Hematopoietic multipotent progenitor cell treated with erythropoietin and hydrocortisone succinate and interleukin-3 and kit ligand, for 6 days (in vitro differentiated cells): ENCODE measurements around the gene BDNF.
"Not testable (repeated sequence)": the region's sequence is repeated elsewhere in the genome, so short reads cannot be mapped to it uniquely, and the experiment has no call there.

Experiments used
- DNase-seq: peaks from one replicate; pipeline ENCODE4 v3.0.0-alpha.2; 2015

Gene BDNF

DNA sequence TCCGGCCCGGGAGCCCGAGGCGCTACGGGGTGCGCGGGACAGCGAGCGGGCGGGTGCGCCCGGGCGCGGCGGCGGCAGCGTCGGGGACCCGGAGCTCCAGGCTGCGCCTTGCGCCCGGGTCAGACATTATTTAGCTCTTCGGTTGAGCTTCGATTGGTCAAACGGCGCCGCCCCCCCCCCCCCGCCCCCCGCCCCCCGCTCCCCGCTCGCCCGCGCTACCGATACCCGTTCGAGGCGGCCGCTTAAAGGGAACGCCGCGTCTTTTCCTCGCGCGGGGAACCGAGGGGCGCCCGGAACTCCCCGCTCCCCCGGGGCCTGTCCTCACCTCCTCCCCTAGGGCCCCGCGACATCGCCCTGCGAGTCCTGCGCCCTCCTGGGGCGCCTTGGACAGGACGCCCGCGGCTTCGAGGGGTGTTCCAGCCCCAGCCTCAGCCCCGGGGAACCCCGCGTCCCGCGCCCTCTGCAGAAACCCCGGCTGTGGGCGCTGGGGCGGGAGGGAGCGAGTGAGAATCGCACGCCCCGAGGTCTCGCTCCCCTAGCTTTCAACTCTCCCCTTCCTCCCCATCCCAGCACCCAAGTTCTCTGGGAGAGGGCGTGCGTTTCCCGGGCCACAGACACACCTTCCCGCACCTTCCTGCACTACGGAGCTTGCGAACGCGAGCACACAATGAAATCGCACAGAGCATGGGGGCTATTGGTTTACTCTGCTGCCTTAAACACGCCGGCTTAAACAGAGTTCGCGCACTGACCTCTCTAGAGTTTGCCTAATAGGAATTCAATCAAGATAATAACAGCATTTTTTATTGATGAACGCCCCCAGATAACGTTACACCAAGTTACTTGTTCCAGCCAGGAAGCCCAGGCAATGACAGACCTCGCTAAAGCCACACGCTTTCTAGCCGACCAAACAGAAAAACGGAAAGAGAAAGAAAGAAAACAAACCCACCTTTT lies at the start of gene BDNF:
BDNF (minus strand) TSS at position 105 of the 951 bp plus-strand sequence. CDS start 41,891 bp downstream, outside the sequence.
- DNase-seq = no peak

DNA sequence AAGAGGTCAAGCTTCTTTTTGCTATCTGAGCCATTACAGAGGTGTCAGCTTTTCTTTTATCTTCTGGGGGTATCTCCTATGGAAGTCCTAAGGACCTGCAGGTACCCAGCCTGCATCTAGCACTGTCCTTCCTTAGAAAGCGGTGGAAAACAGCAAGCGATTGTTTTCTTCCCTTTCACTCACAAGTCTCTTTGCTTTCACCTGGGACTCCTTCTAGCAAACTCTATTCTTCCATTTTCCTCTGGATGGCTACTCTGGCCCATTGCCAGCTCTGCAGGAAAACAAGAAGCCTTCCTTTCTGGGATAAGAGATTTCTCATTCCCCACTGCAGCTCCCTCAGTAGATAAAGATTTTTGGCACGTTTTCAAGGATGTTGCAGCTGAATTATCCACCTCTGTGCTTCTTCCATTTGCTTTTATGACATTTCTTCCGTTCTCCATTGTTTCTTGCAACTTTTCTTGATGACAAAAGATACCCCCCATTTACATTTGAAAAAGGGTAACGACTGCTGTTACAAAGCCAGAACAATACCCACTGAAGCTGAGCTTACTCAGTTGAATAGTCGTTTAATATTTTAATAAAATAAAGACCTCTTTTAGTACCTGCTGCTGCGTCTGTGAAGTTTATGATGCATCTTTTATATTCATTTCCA lies 40.2 kb upstream of the BDNF start:
- DNase-seq = no peak

DNA sequence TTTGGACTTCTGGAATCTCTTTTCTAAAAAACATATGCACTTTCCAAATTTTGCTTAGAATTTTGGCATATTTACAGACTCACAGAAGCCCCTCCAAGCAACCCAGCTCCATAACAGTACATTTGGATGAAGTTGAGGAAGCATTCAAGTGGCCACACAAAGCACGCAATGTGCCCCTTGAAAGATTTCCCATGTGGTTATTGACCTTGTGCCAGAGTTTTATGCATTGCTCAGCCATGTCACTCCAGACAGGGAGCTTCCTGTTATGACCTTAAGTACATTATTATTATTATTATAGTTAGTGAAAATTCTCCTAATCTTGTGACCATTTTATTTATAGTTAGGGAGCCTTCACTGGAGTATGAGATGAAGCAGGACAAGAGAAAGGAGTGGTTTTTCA lies 35.0 kb upstream of the BDNF start:
- no peak for DNase-seq

DNA sequence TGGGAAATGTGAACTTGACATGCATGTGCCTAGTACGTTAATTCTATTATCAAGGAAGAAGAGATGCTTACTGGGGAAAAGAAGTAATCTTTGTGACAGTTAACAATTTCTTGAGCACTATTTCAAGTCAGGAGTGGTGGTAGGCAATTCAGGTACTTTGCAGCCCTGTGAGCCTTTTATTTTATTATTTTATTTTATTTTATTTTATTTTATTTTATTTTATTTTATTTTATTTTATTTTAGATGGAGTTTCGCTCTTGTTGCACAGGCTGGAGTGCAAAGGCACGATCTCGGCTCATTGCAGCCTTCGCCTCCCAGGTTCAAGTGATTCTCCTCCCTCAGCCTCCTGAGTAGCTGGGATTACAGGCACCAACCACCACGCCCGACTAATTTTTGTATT lies 31.5 kb upstream of the BDNF start:
- not testable (repeated sequence) for DNase-seq

DNA sequence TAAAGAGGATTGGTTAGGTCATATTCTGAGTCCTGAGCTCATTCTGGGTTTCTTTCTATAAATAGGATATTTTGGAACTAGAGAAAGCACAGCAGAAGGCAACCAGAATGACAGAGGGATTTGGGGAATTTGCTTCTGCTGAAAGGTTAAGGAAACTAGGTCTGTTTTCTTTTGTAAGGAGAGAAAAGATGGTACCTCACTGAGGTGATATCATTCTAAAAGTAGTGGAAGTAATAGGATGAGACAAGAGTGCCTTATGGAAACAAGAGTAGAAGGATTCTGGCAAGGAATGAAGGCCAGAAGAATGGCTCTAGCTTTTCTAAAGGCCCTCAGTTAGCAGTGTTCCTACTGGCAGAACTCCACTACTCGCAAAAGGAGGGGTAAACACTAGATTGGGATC lies 26.7 kb upstream of the BDNF start:
- DNase-seq = no peak

DNA sequence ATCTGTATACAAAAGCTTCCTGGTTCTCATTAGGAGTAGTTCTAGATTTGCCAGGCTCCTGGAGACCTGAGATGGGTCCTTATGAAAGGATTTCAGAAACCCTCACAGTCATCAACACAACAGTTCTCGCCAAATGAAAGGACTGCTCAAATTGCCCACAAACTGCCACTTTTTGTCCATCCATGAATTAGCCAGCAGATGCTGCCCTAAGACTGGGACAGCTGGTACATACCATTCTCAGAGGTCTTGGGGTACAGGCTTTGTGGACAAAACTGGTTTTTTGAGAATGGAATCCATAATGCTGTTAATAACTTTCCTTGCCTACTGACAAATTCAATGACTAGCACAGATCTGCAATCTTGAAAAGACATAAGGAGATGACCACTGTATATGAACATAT lies 23.4 kb upstream of the BDNF start:
- no peak for DNase-seq

DNA sequence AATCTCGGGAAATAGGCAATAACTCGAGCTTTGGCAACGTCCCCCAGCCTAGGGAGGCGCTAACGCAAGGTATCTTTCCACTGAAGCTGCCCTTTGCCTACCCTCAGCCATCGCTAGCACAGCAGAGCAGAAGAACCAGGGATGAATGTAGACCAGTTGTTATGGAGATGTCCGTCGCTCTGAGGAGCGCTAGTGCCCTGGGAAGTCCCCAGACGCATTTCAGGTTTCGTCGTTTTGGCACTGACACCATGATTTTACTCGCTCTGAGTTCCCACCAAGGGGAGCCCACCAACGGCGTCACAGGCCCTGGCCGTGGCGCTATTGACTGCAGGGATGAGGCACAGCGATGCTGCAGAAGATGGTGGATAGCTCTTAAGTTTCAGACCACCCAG lies 22.7 kb upstream of the BDNF start:
- no peak for DNase-seq

DNA sequence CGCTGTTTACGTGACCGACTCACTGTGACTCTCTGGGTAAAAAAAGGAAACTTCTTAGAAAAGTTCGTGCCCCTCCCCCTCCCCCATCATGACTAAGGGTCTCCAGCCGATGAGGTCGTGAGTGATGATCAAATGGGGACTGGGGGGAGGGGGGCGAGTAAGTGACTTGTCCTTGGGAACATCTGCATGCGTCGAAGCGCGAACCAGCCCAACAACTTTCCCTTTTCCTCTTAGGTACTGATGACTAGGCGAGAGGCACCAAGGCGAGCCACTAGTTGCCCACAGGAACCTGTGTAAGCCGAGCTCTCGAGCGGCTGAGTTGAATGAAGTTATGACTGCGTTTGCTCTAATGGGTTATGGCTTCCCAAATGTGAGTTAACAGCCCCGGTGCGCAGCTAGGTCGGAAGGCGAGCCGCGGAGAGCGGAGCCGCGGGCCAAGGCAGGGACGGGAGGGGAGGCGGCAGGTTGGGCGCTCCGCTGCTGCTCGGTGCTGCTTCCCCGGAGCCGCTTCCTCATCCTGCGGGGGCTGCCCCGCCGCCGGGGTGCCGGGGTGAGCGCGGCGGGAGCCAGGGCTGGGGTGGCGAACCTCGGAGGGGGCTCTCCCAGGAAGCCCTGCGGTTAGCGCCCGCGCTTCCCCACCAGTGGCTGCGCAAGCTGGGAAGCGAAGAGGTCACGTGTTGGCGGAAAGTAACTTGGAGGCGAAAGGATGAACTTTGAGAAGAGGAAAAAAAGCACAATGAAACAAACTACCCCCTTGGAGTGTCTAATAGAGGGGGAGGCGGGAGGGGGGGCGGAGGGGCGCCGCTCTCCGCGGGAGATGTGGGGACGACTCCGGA lies 22.1 kb upstream of the BDNF start:
- no peak for DNase-seq

DNA sequence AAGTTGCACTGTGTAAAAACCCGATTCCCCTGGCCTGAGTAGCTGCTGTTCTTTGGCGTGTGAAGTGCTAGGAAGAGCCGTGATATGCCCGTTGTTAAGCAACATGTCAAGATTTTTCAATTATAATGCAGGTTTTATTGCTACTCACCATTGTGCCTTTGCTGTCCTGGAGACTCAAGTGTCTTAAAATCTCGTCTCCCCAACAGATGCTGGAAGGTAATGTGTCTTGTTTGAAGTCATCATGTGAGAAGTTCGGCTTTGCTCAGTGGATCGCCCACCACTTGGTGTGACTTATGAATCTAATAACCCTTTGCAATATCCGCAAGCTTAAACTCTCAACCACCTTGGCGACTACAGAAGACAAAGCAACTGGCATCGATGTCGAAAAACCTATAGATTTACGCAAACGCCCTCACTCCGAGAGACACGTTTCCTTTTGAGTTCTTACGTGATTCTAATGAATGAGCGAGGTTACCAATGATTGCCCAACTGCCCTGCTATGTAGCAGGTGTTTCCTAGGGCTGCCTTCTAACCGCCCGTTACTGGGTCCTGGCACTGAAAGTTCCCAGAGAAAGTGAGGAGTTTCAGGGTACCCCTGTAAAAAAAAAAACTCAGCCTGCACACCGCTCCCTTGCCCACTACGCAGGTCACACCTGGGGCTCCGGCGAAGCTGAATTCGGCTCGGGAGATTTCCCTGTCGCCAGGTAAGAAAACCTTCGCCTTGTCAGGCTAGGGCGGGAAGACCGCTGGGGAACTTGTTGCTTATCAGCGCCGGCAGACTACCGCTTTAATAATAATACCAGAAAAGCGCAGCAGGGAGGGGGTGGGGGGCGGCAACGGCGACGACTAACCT lies 21.2 kb upstream of the BDNF start:
- DNase-seq = no peak

DNA sequence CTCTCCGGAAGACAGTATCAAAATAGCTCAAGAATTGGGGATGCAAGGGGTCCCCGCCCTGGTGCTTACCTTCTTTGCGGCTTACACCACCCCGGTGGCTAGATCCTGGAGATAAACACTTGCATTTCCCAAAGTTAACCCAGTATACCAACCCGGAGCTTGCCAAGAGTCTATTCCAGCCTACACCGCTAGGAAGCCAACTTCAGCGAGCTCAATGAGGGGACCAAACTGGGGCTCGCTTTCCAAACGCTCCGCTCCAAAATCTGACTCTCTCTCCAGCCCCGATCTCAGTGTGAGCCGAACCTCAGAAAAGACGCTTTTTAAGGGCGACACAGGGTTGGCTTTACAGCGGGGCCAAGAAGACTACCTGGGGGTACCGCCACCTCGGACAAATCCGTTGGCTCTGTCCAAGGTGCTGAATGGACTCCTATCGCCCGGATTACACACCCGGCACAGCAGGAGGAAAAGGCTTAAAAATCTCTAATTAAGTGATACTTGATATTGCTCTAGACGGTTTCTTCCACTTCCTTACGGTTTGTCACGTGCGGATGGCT lies 20.1 kb upstream of the BDNF start:
- peak; percentile 79 for DNase-seq

DNA sequence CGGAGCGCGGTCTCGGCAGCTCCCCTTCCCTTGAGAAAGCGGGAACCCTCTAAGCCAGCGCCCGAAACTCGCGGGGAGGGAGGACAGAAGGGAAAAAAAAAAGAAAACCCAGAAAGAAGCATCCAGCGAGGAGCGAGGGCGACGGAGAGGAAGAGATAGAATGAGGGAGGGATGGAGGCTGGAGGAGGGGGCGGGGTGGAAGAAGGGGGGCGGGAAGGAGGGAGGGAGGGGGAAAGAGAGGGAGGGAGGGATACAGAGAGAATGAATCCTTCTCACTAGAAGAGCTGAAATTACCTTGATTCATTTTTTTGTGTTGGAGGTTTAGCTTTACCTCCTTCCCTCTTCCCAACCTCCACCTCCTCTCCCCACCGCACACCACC lies 19.3 kb upstream of the BDNF start:
- no peak for DNase-seq

DNA sequence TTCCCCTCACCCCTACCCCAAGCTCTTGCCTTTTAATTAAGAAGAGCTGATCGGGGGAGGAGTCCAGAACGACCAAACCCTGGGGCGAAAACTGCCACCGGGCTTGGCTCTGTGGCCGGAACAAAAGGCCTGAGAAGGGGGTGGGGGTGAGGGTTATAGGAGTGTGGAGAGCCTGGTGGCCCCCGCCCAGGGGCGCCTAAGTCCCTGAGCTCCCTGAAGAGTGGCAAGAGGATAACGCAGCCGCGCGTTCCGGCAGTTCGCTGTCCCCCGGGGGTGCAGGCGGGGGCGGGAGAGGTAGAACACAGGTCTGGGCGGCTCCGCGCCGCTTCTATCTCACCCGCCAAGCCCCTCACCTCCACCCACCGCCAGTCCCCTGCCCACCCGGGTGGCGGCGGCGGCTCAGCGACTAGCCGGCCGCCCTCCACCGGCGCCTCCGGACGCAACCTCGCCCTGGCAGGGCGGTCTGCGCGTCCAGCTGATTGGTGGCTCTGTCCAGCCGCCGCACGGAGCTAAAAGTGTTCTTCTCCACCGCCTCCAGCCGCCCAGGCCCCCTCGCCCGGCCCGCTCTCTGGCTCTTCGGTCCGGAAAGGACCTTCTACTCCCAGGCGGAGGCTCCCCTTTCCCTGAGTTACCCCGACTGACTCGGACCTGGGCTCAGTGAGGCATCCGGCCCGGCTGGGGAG lies 18.7 kb upstream of the BDNF start:
- DNase-seq = no peak

DNA sequence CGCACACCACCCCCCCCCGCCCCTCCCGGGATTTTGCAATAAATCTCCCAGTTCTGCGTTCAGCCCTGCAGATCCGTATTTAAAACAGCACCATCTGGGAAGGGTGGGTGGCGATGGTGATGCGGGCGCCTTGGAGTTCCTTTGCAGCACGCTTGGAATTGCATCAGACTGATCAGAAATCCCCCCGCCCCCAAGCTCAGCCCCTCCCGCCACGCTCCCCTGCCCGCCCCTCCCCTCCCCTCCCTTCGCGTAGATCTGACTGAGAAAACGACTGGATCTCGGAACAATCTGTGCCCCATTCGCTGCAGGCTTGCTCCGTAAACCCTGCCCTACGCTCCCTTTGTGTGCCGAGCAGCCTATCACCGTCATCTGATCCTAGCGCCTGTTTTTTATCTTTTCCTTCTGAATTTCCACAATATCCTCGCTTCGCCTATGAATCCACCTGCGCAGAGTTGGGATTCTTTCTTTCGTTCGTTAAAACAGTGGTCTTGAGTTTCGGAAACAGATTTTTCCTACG lies 18.1 kb upstream of the BDNF start:
- DNase-seq = no peak

DNA sequence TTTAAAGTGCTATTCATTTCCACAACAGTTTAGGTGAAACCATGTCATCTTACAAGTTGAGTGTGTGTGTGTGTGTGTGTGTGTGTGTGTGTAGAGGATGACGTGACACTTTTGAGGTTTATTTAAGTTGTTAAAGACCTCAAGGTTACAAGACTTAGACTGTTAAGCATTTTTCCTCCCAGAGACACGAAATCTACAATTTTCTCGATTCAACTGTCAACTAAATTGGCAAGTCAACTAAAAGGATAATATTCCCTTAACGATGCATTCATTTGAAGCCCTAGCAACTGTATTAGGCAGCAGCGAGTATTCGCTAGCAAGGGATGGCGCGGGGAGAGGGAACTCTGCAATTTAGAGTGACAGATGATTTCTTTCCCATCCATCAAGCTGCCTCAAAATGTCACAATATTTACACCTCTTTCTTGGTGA lies 17.6 kb upstream of the BDNF start:
- DNase-seq = no peak

DNA sequence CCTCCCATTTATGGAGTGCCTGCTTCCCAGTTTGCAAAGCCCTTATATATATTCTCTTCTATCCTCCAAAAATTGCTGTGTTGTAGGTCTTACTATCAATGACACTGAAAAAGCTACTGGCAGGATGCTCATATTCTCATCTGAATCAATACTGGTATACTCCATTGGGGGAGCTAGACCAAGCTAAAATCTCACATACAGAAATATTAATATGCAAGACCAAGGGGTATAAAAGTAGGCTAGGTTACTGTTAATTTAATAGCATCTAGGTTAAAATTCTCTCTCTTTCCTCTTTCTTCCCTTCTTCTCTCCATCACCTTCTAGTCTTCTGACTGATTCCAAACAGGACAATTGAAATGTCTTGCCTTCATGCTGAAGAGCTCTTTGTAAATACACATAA lies 17.1 kb upstream of the BDNF start:
- no peak for DNase-seq

DNA sequence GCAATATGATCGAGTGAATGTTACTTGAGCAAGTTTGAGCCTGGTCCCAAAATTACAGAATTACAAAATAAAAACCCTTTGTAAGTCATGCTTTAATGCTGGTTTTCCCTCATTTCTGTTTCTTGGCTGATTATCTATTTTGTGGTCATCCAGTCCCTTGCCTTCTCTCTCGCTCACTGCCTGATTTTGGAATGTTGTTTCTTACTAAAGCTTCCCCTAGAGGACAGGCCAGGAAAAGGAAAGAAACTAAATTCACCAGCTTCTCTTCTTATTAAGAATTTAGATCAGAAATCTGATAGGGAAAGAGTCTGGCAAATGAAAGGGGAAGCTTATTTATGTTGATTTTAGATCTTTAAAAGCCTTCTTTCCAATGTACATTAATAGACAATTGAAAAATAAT lies 16.6 kb upstream of the BDNF start:
- no peak for DNase-seq

DNA sequence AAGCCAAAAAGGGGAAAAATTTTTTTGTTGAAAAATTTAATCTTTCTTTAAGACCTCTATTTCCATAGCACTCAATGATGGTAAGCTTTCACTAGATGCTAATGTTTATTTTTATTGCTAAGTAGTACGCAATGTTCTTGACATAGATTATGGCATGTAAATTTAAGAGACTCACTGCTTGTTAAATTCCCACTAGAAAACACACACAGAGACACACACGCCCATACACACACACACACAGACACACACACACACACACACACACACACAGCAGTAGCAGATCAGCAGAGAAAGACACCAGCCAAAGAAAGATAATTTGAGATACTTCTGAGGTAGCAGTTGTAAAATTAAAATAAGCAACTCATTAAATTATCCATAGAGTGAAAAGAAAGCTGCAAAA lies 16.0 kb upstream of the BDNF start:
- no peak for DNase-seq

DNA sequence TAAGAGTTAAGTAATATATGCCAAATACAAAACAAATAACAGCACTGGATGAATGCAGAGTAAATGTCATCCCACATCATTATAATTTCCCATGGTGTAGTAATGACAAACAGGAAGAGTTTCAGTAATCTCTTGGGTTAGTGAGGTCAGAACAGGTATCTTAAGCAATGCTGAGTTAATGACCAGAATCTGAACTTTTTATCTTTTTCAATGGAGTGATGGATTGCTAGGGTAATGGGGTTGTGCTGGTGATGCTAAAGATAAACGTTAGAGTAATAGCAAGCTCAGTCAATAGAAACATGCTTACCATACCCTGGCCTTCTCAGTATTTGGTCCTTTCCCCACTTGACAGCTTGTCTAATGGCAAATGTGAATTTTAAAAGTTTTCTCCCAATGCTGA lies 11.5 kb upstream of the BDNF start:
- DNase-seq = no peak

DNA sequence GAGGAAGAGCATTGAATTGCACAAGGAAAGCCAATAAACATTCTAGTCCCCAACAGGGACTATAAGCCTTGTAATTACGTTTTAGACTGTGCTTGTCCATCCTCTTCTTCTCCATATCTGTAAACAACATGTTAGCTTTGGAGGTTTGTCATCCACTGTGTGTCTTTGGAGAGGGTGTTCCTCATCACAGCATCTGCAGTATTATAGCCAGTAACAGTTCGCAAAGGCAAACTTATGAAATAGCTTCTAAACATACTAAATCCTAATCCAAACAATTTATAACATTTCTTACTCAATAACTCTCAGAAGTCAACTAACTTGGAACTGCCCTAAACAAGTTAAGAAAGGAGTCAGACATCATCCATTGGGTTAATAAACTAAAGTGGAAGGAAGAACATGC lies 10.3 kb upstream of the BDNF start:
- DNase-seq = no peak

DNA sequence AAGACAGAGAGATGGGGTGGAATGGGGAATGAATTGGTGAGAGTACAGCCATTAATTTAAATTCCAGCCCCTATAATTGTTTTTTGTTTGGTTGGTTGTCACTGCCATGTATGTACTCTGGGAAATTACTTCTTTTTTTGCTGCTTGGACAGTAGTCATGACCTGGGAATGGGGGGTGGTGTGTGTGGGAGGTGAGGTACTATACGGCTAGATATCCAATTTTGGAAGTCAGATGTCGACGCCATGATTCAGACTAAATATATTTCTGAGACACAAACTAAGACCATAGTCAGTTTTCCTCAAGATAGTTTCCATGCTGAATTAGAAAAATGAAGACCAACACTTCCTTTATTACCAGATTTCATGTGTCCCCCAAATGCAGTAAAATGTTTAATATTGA lies 7.4 kb upstream of the BDNF start:
- DNase-seq = no peak
